HepG2 (cell line): ENCODE results near the gene SLC35F4. TPM values are rescaled to one million over a fixed set of nuclear protein-coding genes. Genes with fewer than 3 reads are reported as not detected.

Experiments used
- ATAC-seq: fragments of 200-7000 bp; cut with Tn5 transposase; 3 replicates; pipeline ENCODE4 v1.9.1; 2020; ENCODE audit warnings: mild to moderate bottlenecking, moderate library complexity
- BruUV-seq: library from RNA; stranded (reverse); fragments of 400-500 nt; replicated peaks from 2 replicates; lab custom pipeline; 2021; lab: Mats Ljungman, UMichigan
- CTCF ChIA-PET: fragments of 300-600 bp; formaldehyde crosslinking; extraction: SDS; loops from one replicate; lab custom pipeline; 2021; ENCODE audit warnings: low total read pairs, inconsistent platforms, low intra/inter-chr PET ratio; lab: Yijun Ruan, JAX
- POLR2A ChIA-PET: fragments of 350-600 bp; sonication (Branson Sonifier 250); formaldehyde crosslinking; loops from one replicate; lab custom pipeline; 2020; ENCODE audit warnings: antibody characterized with exemption, inconsistent platforms; lab: Yijun Ruan, JAX
- DNase-seq: peaks from one replicate; pipeline ENCODE4 v3.0.0-alpha.2; 2015; ENCODE audit warnings: low spot score
- FAIRE-seq: peaks from 3 replicates; lab custom pipeline; 2011; peaks lifted over from hg19 to GRCh38; lab: Jason Lieb, UNC
- H2AFZ ChIP-seq: one replicate; pipeline ENCODE4 v1.6.1; 2011; ENCODE audit warnings: low read length, inconsistent platforms
- H3K27ac ChIP-seq: fragments of 300-600 bp; 3 replicates; pipeline ENCODE4 v1.8.0; 2011; ENCODE audit warnings: mixed run types, mild to moderate bottlenecking, mixed read lengths, low read length, inconsistent platforms; ENCODE audit not compliant: insufficient read depth; ENCODE audit errors: extremely low read length
- H3K27me3 ChIP-seq, 2 experiments: fragments of 200-600 bp in 1 of 2; 2 replicates in 1 of 2; 3 replicates in 1 of 2; pipeline versions ENCODE4 v1.6.0 to v1.8.0; 2011; ENCODE audit warnings: low read length in 2 of 2, mild to moderate bottlenecking in 2 of 2, moderate library complexity in 2 of 2, inconsistent platforms in 1 of 2; ENCODE audit not compliant: insufficient read depth in 2 of 2, control insufficient read depth in 1 of 2
- H3K36me3 ChIP-seq, 2 experiments: fragments of 200-600 bp in 1 of 2; replicated peaks in 1 of 2; 2 replicates in 1 of 2; 3 replicates in 1 of 2; pipeline versions ENCODE4 v1.5.1 to v1.8.0; 2011; ENCODE audit warnings: low read length in 2 of 2, inconsistent platforms in 1 of 2; ENCODE audit not compliant: insufficient read depth in 2 of 2, control insufficient read depth in 1 of 2
- H3K4me1 ChIP-seq: 2 replicates; pipeline ENCODE4 v1.5.1; 2012; ENCODE audit warnings: low read length, inconsistent platforms; ENCODE audit not compliant: insufficient read depth
- H3K4me2 ChIP-seq: 2 replicates; pipeline ENCODE4 v1.6.0; 2011; ENCODE audit warnings: low read depth, low read length, inconsistent platforms
- H3K4me3 ChIP-seq, 3 experiments: fragments of 200-600 bp in 1 of 3; sonication (generic), shearing (Covaris generic) in 1 of 3; replicated peaks in 1 of 3; 2 replicates each; pipeline ENCODE4 v1.5.1; 2011 to 2016; ENCODE audit warnings: low read length in 3 of 3, inconsistent platforms in 2 of 3, low read depth in 2 of 3, mild to moderate bottlenecking in 2 of 3, control low read depth in 1 of 3, mixed read lengths in 1 of 3; ENCODE audit not compliant: insufficient read depth in 1 of 3
- H3K79me2 ChIP-seq: one replicate; pipeline ENCODE4 v1.6.1; 2011; ENCODE audit warnings: low read length, inconsistent platforms; ENCODE audit not compliant: insufficient read depth
- H3K9ac ChIP-seq: 2 replicates; pipeline ENCODE4 v1.6.0; 2011; ENCODE audit warnings: mild to moderate bottlenecking, low read depth, low read length, inconsistent platforms; ENCODE audit not compliant: insufficient read depth
- H3K9me3 ChIP-seq: 2 replicates; pipeline ENCODE4 v1.5.1; 2012; ENCODE audit warnings: mild to moderate bottlenecking, low read length
- H4K20me1 ChIP-seq: 2 replicates; pipeline ENCODE4 v1.6.0; 2011; ENCODE audit warnings: inconsistent platforms, mild to moderate bottlenecking, low read length, moderate library complexity; ENCODE audit not compliant: insufficient read depth
- AGO2 ChIP-seq: fragments of 200-400 bp; formaldehyde crosslinking; optimal IDR thresholded peaks from 2 replicates; pipeline ENCODE3; 2017; ENCODE audit warnings: mild to moderate bottlenecking, low read depth, low read length, moderate library complexity
- BRD4 ChIP-seq: sonication (generic); formaldehyde crosslinking; IDR thresholded peaks from 2 replicates; pipeline ENCODE4 v1.4.0; 2020; ENCODE audit warnings: missing genetic modification reagents
- MBD4 ChIP-seq: IDR thresholded peaks from 2 replicates; pipeline ENCODE4 v1.6.1; 2012; ENCODE audit warnings: low read length, inconsistent platforms, borderline replicate concordance
- MED1 ChIP-seq: sonication (generic); formaldehyde crosslinking; IDR thresholded peaks from 2 replicates; pipeline ENCODE4 v1.4.0; 2020; ENCODE audit warnings: missing genetic modification reagents
- PHF8 ChIP-seq: sonication (generic); formaldehyde crosslinking; IDR thresholded peaks from 2 replicates; pipeline ENCODE4 v1.5.0; 2020; ENCODE audit warnings: missing genetic modification reagents
- RCOR2 ChIP-seq: IDR thresholded peaks from 2 replicates; pipeline ENCODE4 v1.6.1; 2016; ENCODE audit warnings: missing biosample characterization, missing genetic modification reagents
- SPEN ChIP-seq: sonication (generic); formaldehyde crosslinking; IDR thresholded peaks from 2 replicates; pipeline ENCODE4 v1.5.1; 2020; ENCODE audit warnings: low read depth, mild to moderate bottlenecking, missing genetic modification reagents
- WIZ ChIP-seq: sonication (generic); formaldehyde crosslinking; IDR thresholded peaks from 2 replicates; pipeline ENCODE4 v1.5.1; 2020; ENCODE audit warnings: mild to moderate bottlenecking, missing genetic modification reagents
- ZNF557 ChIP-seq: sonication (generic); formaldehyde crosslinking; IDR thresholded peaks from 2 replicates; pipeline ENCODE4 v1.4.0; 2020; ENCODE audit warnings: missing genetic modification reagents
- ZNF615 ChIP-seq: sonication (generic); formaldehyde crosslinking; IDR thresholded peaks from 2 replicates; pipeline ENCODE4 v1.5.0; 2020; ENCODE audit warnings: mild to moderate bottlenecking, missing genetic modification reagents, borderline replicate concordance
- ZNF747 ChIP-seq: sonication (generic); formaldehyde crosslinking; IDR thresholded peaks from 2 replicates; pipeline ENCODE4 v1.8.1; 2023; ENCODE audit warnings: missing genetic modification reagents, mild to moderate bottlenecking, borderline replicate concordance
- WGBS: methylation state at CpG from one replicate; pipeline ENCODE4 v1.1.6; 2017; ENCODE audit warnings: low lambda C conversion rate; 5-methylcytosine and 5-hydroxymethylcytosine counted together
- in situ Hi-C: cut with HindIII; loops from 2 replicates; pipeline ENCODE4 v1.10.0; 2017; ENCODE audit warnings: low pct_unique_long_range_greater_than_20kb; ENCODE audit not compliant: extremely low pct_ligation_motif_present
- intact Hi-C: fragments of 100-400 bp; cut with micrococcal nuclease; formaldehyde crosslinking; loops from one replicate; pipeline ENCODE4 v1.10.0; 2022; ENCODE audit not compliant: unreplicated experiment
- polyA plus RNA-seq, 8 experiments: library from polyadenylated mRNA; depleted of rRNA in 3 of 8; stranded (reverse) in 7 of 8; unstranded in 1 of 8; fragments of >200 nt; fragmentation: Illumina TruSeq in 4 of 8; extraction: Trizol in 4 of 8; gene quantifications; 2 replicates each; pipeline versions ENCODE4 v1.2.1 to v1.2.3, GENCODE V29; 2011 to 2016; ENCODE audit warnings: low read depth in 4 of 8, missing spikeins in 1 of 8, mixed read lengths in 1 of 8; ENCODE audit not compliant: insufficient read depth in 1 of 8
- total RNA-seq, 5 experiments: library from RNA; depleted of rRNA; stranded (reverse); fragments of >200 nt; fragmentation: Illumina TruSeq; extraction: Trizol; gene quantifications; 2 replicates each; pipeline ENCODE4 v1.2.3, GENCODE V29; 2016; ENCODE audit warnings: low read depth in 1 of 5
- TF ChIP-seq, protein P1 (sequence below): sonication (generic); formaldehyde crosslinking; IDR thresholded peaks from 2 replicates; pipeline ENCODE4 v1.8.1; 2023; ENCODE audit warnings: mild to moderate bottlenecking, missing genetic modification reagents
- TF ChIP-seq, protein P2 (sequence below): sonication (generic); formaldehyde crosslinking; IDR thresholded peaks from 2 replicates; pipeline ENCODE4 v1.5.0; 2020; ENCODE audit warnings: mild to moderate bottlenecking, missing genetic modification reagents, moderate library complexity
- TF ChIP-seq, protein P3 (sequence below): sonication (generic); formaldehyde crosslinking; IDR thresholded peaks from 2 replicates; pipeline ENCODE4 v1.5.0; 2020; ENCODE audit warnings: mild to moderate bottlenecking, missing genetic modification reagents, borderline replicate concordance

SLC35F4 gene
- total and polyA plus RNA-seq, 2 of the 13 experiments (the other 11 are each of a cell fraction or from before 2014, with no cell fraction given), result not detected

DNA sequence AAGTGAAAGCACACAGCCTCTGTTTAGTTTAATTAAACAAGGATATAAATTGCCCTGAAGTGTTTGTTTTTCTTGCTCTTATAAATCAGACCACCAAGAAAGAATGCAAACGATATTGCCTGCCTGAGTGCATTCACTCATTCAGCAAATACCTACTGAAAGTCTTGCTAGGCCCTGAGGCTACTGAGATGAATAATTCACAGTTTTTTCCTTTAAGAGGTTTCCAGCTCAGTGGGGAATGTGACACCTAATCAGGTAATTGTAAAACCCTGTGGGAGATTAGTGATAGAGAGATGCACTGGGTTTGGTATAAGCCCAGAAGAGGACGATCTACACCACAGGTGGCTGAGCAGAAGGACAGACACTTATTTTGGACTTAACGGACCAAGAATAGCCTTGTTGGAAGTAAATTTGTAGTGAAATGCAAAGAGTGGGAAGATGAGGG, 151.4 kb downstream of the SLC35F4 start:
- FAIRE-seq, result no peak
- Histone ChIP-seq H3K36me3 (no peaks in the 10 kb centered on the region), H3K9ac (no peak overlapping the region), H3K27ac (no peak overlapping the region), H3K27me3 (no peaks in the 10 kb centered on the region), H3K9me3 (peaks cover 19% of the 10 kb centered on the region), H2AFZ (no peak overlapping the region), H3K4me3 (no peak overlapping the region), H3K4me1 (no peaks in the 10 kb centered on the region), H3K4me2 (no peak overlapping the region), H3K79me2 (no peaks in the 10 kb centered on the region), H4K20me1 (no peaks in the 10 kb centered on the region)
- TF ChIP-seq RCOR2 (CRISPR knock-in tag), result no peak
- no peak for TF ChIP-seq MED1 (CRISPR knock-in tag)
- no peak for TF ChIP-seq ZNF615
- TF ChIP-seq, protein P1, sequence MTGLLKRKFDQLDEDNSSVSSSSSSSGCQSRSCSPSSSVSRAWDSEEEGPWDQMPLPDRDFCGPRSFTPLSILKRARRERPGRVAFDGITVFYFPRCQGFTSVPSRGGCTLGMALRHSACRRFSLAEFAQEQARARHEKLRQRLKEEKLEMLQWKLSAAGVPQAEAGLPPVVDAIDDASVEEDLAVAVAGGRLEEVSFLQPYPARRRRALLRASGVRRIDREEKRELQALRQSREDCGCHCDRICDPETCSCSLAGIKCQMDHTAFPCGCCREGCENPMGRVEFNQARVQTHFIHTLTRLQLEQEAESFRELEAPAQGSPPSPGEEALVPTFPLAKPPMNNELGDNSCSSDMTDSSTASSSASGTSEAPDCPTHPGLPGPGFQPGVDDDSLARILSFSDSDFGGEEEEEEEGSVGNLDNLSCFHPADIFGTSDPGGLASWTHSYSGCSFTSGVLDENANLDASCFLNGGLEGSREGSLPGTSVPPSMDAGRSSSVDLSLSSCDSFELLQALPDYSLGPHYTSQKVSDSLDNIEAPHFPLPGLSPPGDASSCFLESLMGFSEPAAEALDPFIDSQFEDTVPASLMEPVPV (CRISPR knock-in tag), result no peak
- TF ChIP-seq, protein P2, sequence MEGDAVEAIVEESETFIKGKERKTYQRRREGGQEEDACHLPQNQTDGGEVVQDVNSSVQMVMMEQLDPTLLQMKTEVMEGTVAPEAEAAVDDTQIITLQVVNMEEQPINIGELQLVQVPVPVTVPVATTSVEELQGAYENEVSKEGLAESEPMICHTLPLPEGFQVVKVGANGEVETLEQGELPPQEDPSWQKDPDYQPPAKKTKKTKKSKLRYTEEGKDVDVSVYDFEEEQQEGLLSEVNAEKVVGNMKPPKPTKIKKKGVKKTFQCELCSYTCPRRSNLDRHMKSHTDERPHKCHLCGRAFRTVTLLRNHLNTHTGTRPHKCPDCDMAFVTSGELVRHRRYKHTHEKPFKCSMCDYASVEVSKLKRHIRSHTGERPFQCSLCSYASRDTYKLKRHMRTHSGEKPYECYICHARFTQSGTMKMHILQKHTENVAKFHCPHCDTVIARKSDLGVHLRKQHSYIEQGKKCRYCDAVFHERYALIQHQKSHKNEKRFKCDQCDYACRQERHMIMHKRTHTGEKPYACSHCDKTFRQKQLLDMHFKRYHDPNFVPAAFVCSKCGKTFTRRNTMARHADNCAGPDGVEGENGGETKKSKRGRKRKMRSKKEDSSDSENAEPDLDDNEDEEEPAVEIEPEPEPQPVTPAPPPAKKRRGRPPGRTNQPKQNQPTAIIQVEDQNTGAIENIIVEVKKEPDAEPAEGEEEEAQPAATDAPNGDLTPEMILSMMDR (CRISPR knock-in tag), result no peak
- TF ChIP-seq ZNF747 (CRISPR knock-in tag), result no peak
- no peak for TF ChIP-seq PHF8
- no peak for TF ChIP-seq SPEN
- TF ChIP-seq BRD4 (CRISPR knock-in tag), result no peak
- TF ChIP-seq MBD4, result no peak
- TF ChIP-seq AGO2, result no peak
- no peak for TF ChIP-seq WIZ (CRISPR knock-in tag)
- TF ChIP-seq, protein P3, sequence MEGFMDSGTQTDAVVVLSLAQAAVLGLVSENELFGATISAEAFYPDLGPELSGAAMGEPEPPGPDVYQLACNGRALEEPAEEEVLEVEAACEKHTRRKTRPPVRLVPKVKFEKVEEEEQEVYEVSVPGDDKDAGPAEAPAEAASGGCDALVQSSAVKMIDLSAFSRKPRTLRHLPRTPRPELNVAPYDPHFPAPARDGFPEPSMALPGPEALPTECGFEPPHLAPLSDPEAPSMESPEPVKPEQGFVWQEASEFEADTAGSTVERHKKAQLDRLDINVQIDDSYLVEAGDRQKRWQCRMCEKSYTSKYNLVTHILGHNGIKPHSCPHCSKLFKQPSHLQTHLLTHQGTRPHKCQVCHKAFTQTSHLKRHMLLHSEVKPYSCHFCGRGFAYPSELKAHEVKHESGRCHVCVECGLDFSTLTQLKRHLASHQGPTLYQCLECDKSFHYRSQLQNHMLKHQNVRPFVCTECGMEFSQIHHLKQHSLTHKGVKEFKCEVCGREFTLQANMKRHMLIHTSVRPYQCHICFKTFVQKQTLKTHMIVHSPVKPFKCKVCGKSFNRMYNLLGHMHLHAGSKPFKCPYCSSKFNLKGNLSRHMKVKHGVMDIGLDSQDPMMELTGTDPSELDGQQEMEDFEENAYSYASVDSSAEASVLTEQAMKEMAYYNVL (CRISPR knock-in tag), result no peak
- no peak for TF ChIP-seq ZNF557
- ChIA-PET CTCF (no interaction called here), POLR2A (no interaction called here)
- BruUV-seq, result no TSS peak
- WGBS, result 2% methylated on average over 3 of the region's 3 CpGs
- DNase-seq, result no peak
- no peak for ATAC-seq
- intact Hi-C loops (no loop called here), in situ Hi-C loops (no loop called here)
